NCI-H2227 (cell line): ENCODE data around the gene PEX3.
A peak's percentile ranks its signal among the peaks of the same experiment; 100 is the strongest.
"Not testable (repeated sequence)": the region's sequence is repeated elsewhere in the genome, so short reads cannot be mapped to it uniquely, and the experiment has no call there.

Experiments used
- DNase-seq: peaks from one replicate; lab custom pipeline; 2025; ENCODE audit not compliant: unreplicated experiment; lab: John Stamatoyannopoulos, UW

The PEX3 gene

GRCh38 chr6:143443096-143443495, 7.5 kb upstream of the PEX3 start:
- DNase-seq = no peak

- DNase-seq = not testable (repeated sequence)
Measured at GRCh38 chr6:143447865-143448264, 2.7 kb upstream of the PEX3 start.

GRCh38 chr6:143449082-143449713, 1.4 kb upstream of the PEX3 start:
- DNase-seq = no peak

GRCh38 chr6:143449714-143450452, 722 bp upstream of the PEX3 start:
- peak; percentile 3 for DNase-seq

- no peak for DNase-seq
Measured at GRCh38 chr6:143451531-143451930, 926 bp downstream of the PEX3 start.

GRCh38 chr6:143457563-143458359, 7.2 kb downstream of the PEX3 start:
- DNase-seq = no peak

GRCh38 chr6:143465546-143465945, 14.9 kb downstream of the PEX3 start:
- no peak for DNase-seq

GRCh38 chr6:143468026-143468425, 17.4 kb downstream of the PEX3 start:
- no peak for DNase-seq

GRCh38 chr6:143468823-143469222, 18.2 kb downstream of the PEX3 start:
- DNase-seq = not testable (repeated sequence)

GRCh38 chr6:143471822-143472221, 21.2 kb downstream of the PEX3 start:
- DNase-seq = no peak

GRCh38 chr6:143476545-143476944, 25.9 kb downstream of the PEX3 start:
- no peak for DNase-seq

GRCh38 chr6:143478479-143479062, 28.0 kb downstream of the PEX3 start:
- DNase-seq = no peak

- DNase-seq = no peak
Measured at GRCh38 chr6:143482593-143482992, 32.0 kb downstream of the PEX3 start.

GRCh38 chr6:143485967-143486366, 35.4 kb downstream of the PEX3 start:
- DNase-seq = no peak

- no peak for DNase-seq
Measured at GRCh38 chr6:143486752-143487151, 36.1 kb downstream of the PEX3 start.

- DNase-seq = no peak
Measured at GRCh38 chr6:143490244-143490643, 39.6 kb downstream of the PEX3 start.

- DNase-seq = no peak
Measured at GRCh38 chr6:143490775-143491174, 40.2 kb downstream of the PEX3 start.

GRCh38 chr6:143496974-143497373, 46.4 kb downstream of the PEX3 start:
- no peak for DNase-seq

- no peak for DNase-seq
Measured at GRCh38 chr6:143498428-143498827, 47.8 kb downstream of the PEX3 start.

- DNase-seq = no peak
Measured at GRCh38 chr6:143501851-143502250, 51.2 kb downstream of the PEX3 start.

GRCh38 chr6:143504369-143504768, 53.8 kb downstream of the PEX3 start:
- DNase-seq = no peak

GRCh38 chr6:143505111-143505510, 54.5 kb downstream of the PEX3 start:
- no peak for DNase-seq
